ENCODE results near the gene ZCCHC2.

DNA sequence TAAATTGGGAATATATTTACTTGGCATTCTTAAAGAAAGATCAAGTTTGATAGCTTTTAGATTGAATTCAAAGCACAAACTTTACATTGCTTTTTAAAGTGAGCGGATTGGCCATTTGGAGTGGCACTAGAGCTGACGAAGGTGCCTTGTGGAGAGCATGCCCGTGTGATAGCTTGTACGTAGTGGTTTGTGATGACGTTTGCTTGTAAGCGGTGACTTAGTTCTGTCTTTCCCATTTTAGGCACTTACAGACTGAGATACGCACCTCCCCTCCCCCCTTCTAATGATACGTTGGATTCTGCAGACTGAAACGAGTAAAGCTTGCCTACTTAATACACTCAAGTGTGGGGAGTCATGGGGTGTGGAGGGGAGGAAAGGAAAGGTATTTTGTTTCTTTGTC lies 53.4 kb downstream of the ZCCHC2 start:
- no peak for TF ChIP-seq POLR2A (IDR thresholded peaks at IDR 0.05)
- TF ChIP-seq, protein P1, sequence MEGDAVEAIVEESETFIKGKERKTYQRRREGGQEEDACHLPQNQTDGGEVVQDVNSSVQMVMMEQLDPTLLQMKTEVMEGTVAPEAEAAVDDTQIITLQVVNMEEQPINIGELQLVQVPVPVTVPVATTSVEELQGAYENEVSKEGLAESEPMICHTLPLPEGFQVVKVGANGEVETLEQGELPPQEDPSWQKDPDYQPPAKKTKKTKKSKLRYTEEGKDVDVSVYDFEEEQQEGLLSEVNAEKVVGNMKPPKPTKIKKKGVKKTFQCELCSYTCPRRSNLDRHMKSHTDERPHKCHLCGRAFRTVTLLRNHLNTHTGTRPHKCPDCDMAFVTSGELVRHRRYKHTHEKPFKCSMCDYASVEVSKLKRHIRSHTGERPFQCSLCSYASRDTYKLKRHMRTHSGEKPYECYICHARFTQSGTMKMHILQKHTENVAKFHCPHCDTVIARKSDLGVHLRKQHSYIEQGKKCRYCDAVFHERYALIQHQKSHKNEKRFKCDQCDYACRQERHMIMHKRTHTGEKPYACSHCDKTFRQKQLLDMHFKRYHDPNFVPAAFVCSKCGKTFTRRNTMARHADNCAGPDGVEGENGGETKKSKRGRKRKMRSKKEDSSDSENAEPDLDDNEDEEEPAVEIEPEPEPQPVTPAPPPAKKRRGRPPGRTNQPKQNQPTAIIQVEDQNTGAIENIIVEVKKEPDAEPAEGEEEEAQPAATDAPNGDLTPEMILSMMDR (IDR thresholded peaks at IDR 0.05) = no peak
